ENCODE measurements around the gene AAGAB.
A peak's percentile ranks its signal among the peaks of the same experiment; 100 is the strongest.

AAGAB gene

GRCh38 chr15:67208396-67208795, 46.1 kb downstream of the AAGAB start:
- no peak for DNase-seq (ENCODE audit: low spot score)

DNA sequence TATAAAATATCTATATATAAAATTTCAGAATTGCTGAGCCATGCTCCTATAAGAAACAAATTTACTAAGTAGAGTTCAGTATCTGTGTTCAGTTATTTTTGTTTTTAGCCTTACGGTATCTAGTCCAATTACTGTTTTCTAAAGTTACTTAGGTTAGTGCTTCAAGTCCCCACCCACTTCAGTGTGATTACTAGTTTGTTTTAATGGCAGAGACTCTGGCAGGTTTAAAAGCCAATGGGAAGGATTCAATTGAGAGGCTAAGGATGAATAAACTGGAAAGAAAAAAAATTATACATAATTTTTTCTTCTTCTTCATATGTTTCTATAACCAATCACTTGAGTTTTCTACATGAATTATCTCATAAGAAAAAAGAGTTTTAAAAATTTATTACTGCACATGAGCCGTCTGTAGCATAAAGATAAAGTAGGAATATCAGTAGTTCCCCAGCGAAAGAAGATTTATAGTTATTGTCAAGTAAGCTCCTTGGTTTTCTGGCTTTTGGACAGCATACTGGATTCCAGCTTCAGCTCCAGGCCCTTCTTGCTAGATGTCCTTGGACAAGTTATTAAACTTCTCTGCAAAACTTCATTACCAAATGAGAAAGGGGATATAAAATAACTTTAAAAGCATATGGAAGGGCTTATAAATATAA, 46.8 kb downstream of the AAGAB start:
- no peak for DNase-seq (ENCODE audit: low spot score)

DNA sequence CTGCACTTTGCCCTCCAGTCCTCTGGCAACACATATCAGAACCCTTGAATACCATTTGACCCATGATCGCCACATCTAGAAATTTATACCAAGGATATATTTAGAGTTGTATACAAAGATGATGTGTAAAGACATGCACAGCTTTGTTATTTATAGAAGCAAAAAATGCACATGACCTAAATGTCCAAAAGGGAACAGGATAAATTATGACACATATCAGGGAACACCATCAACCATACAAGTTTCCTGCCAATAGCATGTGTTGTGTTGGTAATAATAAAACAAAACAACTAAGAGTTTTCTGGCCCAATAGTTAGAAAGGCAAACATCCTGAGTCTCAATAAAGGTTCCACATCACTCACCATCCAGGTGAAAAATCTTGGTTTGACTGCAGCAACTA, 51.5 kb downstream of the AAGAB start:
- no peak for DNase-seq (ENCODE audit: low spot score)

- no peak for DNase-seq (ENCODE audit: low spot score)
These were observed 52.4 kb downstream of the AAGAB start for GRCh38 chr15:67202091-67202490.

DNA sequence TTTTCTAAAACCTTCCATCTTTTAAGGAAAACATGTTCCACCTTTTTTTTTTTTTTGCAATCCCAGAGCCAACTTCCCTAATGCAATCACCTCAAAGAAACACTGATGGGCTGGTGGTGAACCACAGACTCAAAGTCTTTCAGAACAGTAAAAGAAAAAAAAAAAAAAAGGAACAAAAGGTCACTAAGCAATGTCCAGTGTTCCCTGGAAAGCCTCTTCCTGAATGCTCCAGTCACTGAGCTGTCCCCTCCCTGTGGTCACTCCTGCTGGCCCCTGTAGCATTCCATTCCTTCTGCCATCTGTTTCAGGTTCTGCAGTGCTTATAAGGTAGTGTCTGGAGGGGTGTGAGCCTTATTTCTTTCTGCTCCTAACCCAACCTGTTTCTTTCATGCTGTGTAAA, 53.3 kb downstream of the AAGAB start:
- no peak for DNase-seq (ENCODE audit: low spot score)

DNA sequence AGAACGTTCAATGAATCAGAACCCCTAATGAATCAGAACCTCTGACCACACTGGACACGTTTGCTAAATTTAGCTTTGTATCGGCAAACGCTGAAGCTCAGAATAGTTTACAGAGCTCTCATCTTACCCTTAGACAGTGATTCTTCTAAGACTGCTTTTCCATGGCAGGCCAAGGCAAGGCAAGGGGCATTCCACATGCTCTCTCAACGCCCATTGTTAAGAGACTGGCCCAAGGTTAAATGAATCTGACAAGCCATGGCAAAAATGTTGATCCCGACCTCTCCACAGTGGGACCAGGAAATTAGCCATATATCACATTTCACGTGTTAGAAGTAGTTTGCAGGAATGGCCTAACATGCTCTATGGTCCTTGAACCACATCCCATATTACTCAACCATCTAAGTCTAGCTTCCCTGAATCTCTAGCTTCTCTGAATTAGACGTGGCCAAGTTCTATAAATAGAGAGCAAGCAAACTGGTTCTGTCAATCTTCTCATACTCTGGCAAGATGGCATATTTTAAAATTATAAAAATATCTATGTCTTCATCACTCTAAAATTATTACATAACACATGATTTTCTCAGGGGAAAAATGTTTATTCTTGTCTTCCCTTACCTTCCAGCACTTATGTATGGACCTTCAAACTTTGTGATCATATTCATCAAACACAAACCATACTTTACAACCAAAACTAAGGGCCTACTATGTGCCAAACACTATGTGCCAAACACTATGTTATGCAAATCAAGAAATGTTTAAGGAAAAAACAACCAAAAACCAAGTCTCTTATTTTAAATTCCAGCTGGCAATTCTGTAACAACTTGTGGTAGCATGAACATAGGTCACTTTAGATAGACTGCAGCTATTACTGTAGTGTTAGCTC, 54.3 kb downstream of the AAGAB start:
- no peak for DNase-seq (ENCODE audit: low spot score)

DNA sequence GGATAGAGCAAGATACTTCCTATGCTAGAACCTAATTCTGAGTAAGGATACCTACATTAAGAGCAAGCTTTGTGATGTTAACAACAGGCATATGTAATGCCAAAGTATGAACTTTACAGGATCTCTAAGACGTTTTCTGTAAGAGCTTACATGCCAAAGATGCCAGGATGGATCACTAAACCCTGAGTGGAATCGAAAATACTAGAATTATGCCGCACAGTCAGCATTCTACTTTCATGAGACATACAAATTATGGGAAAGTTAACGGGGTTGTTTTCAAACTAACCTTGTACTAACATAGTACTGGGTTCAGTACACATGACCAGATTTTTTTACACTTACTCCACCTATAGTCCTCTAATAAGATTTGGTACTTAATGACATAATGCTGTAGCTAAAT, 55.1 kb downstream of the AAGAB start:
- DNase-seq (ENCODE audit: low spot score), result no peak

DNA sequence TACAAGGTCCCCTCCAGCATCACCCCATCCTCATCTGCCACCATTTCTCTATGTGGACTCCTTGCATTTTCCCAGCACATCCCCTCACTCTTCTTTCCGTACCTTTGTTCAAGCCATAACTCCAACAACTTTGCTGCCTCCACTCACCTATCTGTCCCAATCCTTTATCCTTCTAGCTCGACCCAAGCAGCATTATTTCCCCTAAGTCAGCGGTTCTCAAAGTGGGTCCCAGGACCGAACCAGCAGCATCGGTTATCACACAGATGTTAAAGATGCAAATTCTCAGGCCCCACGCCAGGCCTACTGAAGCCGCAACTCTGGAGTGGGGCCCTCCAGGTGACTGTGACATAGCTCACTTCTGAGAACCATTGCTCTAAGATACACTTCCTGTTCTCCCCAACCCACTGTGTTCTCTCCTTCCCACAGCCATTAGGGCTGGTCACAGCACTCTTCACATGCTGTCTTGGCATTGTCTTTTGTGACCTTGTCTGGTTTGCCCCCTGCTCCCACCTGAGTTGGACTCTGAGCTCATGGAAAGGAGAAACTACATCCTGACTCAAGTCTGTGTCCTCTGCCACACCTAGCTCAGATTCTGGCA, 56.2 kb downstream of the AAGAB start:
- DNase-seq (ENCODE audit: low spot score), result no peak

DNA sequence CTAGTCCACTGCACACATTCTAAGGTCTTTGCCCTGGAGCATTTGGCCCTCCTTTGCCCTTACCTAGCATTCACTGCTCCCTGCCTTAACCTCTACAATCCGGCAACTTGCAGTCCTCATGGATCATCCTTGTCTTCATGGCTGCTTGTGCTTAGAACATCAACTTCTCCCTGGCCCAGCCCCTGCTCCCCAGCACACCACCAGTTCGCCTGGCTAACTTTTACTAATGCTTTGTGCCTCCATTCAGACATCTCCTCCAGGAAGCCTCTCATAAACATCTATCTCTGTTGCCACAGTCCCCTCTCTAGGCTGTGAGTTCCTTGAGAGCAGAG, 57.1 kb downstream of the AAGAB start:
- DNase-seq (ENCODE audit: low spot score), result no peak

- no peak for DNase-seq (ENCODE audit: low spot score)
These were observed 57.6 kb downstream of the AAGAB start for GRCh38 chr15:67196672-67197363.

GRCh38 chr15:67196222-67196621, 58.2 kb downstream of the AAGAB start:
- no peak for DNase-seq (ENCODE audit: low spot score)

- DNase-seq (ENCODE audit: low spot score), result no peak
These were observed 59.2 kb downstream of the AAGAB start for GRCh38 chr15:67195305-67195704.

- DNase-seq (ENCODE audit: low spot score), result no peak
These were observed 60.0 kb downstream of the AAGAB start for GRCh38 chr15:67194171-67195114.

DNA sequence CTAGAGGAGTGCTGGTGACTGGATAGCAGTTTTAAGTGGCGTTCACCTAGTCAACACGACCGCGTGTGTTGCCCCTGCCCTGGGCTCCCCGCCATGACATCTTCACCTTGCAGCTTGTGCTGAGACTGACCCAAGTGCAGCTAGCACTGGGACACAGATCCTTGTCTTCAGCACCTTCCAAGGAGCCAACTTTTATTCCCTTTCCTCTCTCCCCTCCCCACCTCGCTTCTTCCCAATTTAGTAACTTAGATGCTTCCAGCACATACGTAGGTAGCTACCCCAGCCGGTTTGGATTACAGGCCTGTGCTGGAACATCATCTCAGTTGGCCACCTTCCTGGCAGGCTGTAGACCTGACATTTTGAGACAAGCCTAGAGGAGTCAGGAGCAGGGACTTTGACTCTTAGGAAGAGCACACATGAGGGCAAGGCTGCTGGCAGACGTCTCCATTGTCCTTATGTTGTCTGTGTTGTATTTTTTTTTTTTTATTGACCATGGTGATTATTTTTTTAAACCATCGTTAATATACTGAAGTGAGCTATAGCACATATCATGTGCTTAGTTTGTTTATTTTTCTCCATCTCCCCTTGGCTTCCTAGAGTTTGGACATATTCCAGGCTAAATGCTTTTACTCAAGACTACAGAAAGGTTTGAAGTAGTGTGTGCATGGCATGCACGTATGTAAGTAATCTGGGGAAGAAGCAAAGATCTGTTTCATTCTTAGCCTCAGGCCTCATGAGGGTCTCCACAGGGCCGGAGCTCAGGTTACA, 61.1 kb downstream of the AAGAB start:
- no peak for DNase-seq (ENCODE audit: low spot score)

- DNase-seq (ENCODE audit: low spot score), result no peak
These were observed 62.2 kb downstream of the AAGAB start for GRCh38 chr15:67192185-67192820.

GRCh38 chr15:67190813-67191212, 63.6 kb downstream of the AAGAB start:
- no peak for DNase-seq (ENCODE audit: low spot score)

- no peak for DNase-seq (ENCODE audit: low spot score)
These were observed 64.1 kb downstream of the AAGAB start for GRCh38 chr15:67190326-67190725.

DNA sequence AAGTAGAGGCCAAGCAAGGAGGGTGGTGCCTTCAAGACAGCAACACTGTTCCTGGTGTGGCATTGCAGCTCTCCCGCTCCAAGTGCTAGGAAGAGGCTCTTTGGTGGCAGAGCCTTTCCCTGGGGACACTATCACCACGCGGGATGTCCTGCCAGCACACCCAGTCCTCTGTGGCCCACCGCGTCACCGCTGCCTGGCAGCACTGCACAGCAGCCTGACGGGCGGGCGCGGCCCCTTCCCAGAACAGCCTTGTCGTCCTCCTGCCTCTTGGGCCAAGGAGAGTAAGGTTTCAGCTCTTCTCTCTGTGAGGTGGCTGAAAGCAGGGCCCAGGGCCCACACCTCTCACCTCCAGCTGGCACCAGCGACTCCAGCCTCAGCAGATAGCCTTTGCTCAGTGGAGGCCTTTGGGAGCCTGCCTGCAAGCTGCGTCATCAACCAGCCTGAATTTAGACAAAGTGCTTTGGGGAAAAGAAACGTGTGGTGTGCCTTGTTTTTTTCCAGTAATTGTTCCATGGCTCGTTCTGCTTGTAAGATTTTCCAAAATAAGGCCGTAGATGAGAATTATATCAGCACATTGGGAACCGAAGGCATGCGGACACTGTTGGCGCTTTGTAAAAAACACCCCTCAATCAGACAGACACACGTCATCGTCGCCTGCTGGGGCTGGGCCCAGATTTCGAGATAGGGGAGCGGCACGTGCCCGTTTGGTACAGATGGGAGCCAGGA, 65.0 kb downstream of the AAGAB start:
- DNase-seq (ENCODE audit: low spot score), result peak; percentile 90

DNA sequence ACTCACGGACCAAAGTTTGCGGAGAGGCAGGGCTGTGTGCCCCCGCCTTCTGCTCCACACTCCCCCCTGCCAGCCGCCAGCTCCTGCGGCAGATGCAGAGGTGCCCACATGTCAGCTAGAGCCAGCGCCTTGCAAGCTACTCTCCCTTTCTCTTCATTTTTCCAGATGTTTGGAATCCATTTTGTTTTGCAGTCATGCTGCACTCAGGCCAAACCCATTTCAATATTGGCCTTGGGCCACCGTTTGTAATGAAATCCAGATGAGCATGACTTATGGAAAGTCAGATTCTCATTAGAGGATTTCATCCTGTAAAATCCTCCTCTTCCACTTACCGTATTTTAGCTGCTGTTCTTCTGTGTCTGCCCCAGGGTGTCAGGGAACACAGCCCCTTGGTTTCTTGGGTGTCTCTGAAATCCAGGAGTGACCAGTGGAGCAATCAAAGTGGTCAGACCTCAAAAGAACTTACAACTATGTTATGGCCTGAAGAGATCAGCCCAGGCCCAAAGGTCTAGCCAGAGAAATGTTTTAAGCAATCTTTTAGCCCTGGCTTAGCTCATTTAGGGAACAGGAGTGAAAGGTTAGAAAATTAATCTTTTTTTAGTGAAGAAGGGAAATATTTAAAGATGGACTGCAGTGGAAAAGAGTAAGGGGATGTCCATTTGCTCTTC, 65.8 kb downstream of the AAGAB start:
- peak; percentile 87 for DNase-seq (ENCODE audit: low spot score)

All from left forelimb (tissue), 1 donor.